Measurements from ENCODE around the gene ZFYVE28. TPM values are rescaled to one million over a fixed set of nuclear protein-coding genes. Genes with fewer than 3 reads are reported as not detected.

Gene ZFYVE28
- total RNA-seq, 1 donor: 10.5 TPM

DNA sequence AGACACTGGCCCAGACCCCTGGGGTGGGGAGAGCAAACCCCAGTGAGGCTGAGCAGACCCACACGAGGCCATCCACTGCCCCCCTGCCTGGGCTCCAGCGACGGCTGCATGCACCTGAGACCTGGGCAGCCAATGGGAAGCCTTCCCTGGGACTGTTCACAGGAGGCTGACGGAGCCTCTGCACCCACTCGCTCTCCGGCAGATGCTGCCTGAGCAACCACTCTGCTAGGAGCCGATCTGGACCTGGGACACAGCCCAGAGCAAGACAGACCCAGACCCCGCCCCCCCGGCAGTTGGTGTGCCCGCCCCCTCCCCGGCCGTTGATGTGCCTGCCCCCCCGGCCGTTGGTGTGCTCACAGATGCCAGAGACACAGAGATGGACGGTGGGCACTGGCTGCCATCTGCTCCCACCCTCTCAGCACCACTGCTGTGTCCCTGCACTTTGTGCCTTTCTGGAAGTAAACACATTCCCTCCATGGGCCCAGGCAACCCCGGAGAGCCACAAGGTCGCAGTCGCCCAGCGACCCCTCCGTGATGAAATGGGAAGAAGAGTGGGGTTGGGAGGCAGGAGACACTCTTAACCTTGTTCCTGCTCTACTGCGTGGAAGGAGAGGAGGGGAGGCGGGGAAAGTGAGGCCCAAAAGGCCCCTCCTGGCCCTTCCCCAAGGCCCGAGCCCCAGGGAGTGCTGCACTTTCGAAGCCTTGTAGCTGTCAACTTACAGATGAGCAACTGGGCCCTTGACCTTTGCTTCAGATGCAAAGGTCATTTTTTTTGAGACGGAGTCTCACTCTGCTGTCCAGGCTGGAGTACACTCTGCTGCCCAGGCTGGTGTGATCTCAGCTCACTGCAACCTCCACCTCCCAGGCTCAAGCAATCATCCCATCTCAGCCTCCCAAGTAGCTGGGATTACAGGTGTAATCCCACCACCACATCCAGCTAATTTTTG lies 62.0 kb downstream of the ZFYVE28 start:
- Histone ChIP-seq H3K79me2 (ENCODE audit: insufficient read depth, low read length) (no peaks in the 10 kb centered on the region), H2AFZ (ENCODE audit: low read length) (no peak overlapping the region), H3K4me1 (ENCODE audit: insufficient read depth, low read length) (no peaks in the 10 kb centered on the region), H3K36me3 (ENCODE audit: insufficient read depth, low read length) (no peaks in the 10 kb centered on the region), H3K4me3 (ENCODE audit: insufficient read depth, low read length) (no peak overlapping the region), H3K27me3 (ENCODE audit: insufficient read depth, low read length) (no peaks in the 10 kb centered on the region), H3K27ac (ENCODE audit: low read depth, low read length) (no peak overlapping the region), H3K9me3 (ENCODE audit: low read depth, low read length) (no peaks in the 10 kb centered on the region), H4K20me1 (ENCODE audit: insufficient read depth, low read length) (no peaks in the 10 kb centered on the region), H3K4me2 (ENCODE audit: insufficient read depth, low read length) (no peak overlapping the region)
- TF ChIP-seq, protein P1, sequence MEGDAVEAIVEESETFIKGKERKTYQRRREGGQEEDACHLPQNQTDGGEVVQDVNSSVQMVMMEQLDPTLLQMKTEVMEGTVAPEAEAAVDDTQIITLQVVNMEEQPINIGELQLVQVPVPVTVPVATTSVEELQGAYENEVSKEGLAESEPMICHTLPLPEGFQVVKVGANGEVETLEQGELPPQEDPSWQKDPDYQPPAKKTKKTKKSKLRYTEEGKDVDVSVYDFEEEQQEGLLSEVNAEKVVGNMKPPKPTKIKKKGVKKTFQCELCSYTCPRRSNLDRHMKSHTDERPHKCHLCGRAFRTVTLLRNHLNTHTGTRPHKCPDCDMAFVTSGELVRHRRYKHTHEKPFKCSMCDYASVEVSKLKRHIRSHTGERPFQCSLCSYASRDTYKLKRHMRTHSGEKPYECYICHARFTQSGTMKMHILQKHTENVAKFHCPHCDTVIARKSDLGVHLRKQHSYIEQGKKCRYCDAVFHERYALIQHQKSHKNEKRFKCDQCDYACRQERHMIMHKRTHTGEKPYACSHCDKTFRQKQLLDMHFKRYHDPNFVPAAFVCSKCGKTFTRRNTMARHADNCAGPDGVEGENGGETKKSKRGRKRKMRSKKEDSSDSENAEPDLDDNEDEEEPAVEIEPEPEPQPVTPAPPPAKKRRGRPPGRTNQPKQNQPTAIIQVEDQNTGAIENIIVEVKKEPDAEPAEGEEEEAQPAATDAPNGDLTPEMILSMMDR (IDR thresholded peaks at IDR 0.05; ENCODE audit: extremely low read depth, low read depth, low read length): no peak
- DNase-seq (ENCODE audit: insufficient read length, low spot score, missing footprints): peak; percentile 55

DNA sequence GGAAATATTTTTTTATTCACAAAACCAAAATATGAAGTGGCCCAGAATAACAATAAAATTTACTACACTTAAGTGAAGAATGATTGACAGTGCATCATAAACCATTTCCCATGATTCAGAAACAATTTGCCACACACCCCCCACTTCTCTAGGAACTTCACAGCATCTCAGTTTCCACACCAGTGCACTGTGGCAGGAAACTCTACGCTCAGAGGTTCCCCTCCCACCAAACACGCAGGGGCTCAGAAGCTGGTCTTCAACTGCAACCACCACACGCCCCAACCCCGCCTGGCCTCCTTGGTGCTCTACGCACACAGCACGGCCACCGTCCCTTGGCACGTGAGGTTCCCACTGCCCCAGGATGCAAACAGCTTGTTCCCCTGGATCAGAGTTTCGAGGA lies 63.7 kb downstream of the ZFYVE28 start:
- Histone ChIP-seq H3K27me3 (ENCODE audit: insufficient read depth, low read length) (no peaks in the 10 kb centered on the region), H3K27ac (ENCODE audit: low read depth, low read length) (no peak overlapping the region), H3K4me2 (ENCODE audit: insufficient read depth, low read length) (no peak overlapping the region), H3K4me3 (ENCODE audit: insufficient read depth, low read length) (no peak overlapping the region), H3K4me1 (ENCODE audit: insufficient read depth, low read length) (no peaks in the 10 kb centered on the region), H3K36me3 (ENCODE audit: insufficient read depth, low read length) (no peaks in the 10 kb centered on the region), H4K20me1 (ENCODE audit: insufficient read depth, low read length) (no peaks in the 10 kb centered on the region), H2AFZ (ENCODE audit: low read length) (no peak overlapping the region), H3K79me2 (ENCODE audit: insufficient read depth, low read length) (no peaks in the 10 kb centered on the region), H3K9me3 (ENCODE audit: low read depth, low read length) (no peaks in the 10 kb centered on the region)
- TF ChIP-seq, protein P1 (IDR thresholded peaks at IDR 0.05; ENCODE audit: extremely low read depth, low read depth, low read length): no peak
- DNase-seq (ENCODE audit: insufficient read length, low spot score, missing footprints): peak; percentile 26

DNA sequence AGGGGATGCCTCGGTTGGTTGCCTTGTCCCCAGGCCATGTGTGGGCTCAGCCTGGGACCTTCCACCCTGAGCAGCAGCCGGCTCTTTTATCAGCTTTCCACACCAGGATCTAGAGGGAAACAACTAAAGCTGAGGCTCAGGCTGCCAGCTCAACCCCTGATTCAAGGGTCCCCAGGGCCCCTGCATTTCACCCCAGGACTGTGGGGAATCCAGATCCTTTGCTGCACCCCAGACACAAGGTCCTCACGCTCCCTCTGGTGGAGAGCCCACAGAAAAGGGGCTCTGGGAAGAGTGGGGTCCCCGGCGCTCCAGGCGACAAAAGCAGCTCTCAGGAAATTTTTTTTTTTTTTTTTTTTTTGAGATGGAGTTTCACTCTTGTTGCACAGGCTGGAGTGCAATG lies 64.3 kb downstream of the ZFYVE28 start:
- H3K4me3 ChIP-seq (ENCODE audit: insufficient read depth, low read length): no peak overlapping the region
- no peaks in the 10 kb centered on the region for H3K4me1 ChIP-seq (ENCODE audit: insufficient read depth, low read length)
- no peak overlapping the region for H3K4me2 ChIP-seq (ENCODE audit: insufficient read depth, low read length)
- TF ChIP-seq, protein P1 (IDR thresholded peaks at IDR 0.05; ENCODE audit: extremely low read depth, low read depth, low read length): peak; percentile 48
- H2AFZ ChIP-seq (ENCODE audit: low read length): no peak overlapping the region
- H3K79me2 ChIP-seq (ENCODE audit: insufficient read depth, low read length): no peaks in the 10 kb centered on the region
- H3K27ac ChIP-seq (ENCODE audit: low read depth, low read length): no peak overlapping the region
- no peaks in the 10 kb centered on the region for H3K36me3 ChIP-seq (ENCODE audit: insufficient read depth, low read length)
- no peaks in the 10 kb centered on the region for H3K9me3 ChIP-seq (ENCODE audit: low read depth, low read length)
- H3K27me3 ChIP-seq (ENCODE audit: insufficient read depth, low read length): no peaks in the 10 kb centered on the region
- no peaks in the 10 kb centered on the region for H4K20me1 ChIP-seq (ENCODE audit: insufficient read depth, low read length)
- DNase-seq (ENCODE audit: insufficient read length, low spot score, missing footprints): peak; percentile 90

Data from osteoblast (primary cell).